ENCODE measurements around the gene CNEP1R1.

- TF ChIP-seq CTCF (IDR thresholded peaks at IDR 0.05), result no peak
- no peak for TF ChIP-seq POLR2A (IDR thresholded peaks at IDR 0.05)
Observed at GRCh38 chr16:50023641-50024040, 1.4 kb upstream of the CNEP1R1 start.

Measured in esophagus squamous epithelium (tissue), 4 donors.